ENCODE data around the gene ZMYND15.
"Not testable (repeated sequence)": the region's sequence is repeated elsewhere in the genome, so short reads cannot be mapped to it uniquely, and the experiment has no call there.

The ZMYND15 gene

GRCh38 chr17:4704991-4705390 is 34.6 kb upstream of the ZMYND15 start:
- H3K4me1 ChIP-seq (ENCODE audit: control insufficient read depth in 1 of 2, insufficient read depth in 2 of 2, low read length in 2 of 2) = peaks cover 10 to 16% of the 10 kb centered on the region in 2 donors
- peak overlapping the region in 1 of 2 donors; percentile 95 for H3K4me3 ChIP-seq (ENCODE audit: low read depth in 1 of 2, low read length in 2 of 2)
- no peaks in the 10 kb centered on the region for H3K27me3 ChIP-seq (ENCODE audit: control insufficient read depth in 1 of 2, insufficient read depth in 2 of 2, low read length in 2 of 2)
- H3K9ac ChIP-seq (ENCODE audit: low read depth in 1 of 2, low read length in 2 of 2) = no peak overlapping the region
- no peaks in the 10 kb centered on the region for H3K9me3 ChIP-seq (ENCODE audit: control insufficient read depth in 1 of 2, low read length in 2 of 2)
- no peak overlapping the region for H3K27ac ChIP-seq (ENCODE audit: low read depth, low read length)
- no peaks in the 10 kb centered on the region for H3K36me3 ChIP-seq (ENCODE audit: control insufficient read depth in 1 of 2, insufficient read depth in 2 of 2, low read length in 2 of 2)

GRCh38 chr17:4706121-4706520 is 33.5 kb upstream of the ZMYND15 start:
- Histone ChIP-seq H3K36me3 (ENCODE audit: control insufficient read depth in 1 of 2, insufficient read depth in 2 of 2, low read length in 2 of 2) (no peaks in the 10 kb centered on the region), H3K4me1 (ENCODE audit: control insufficient read depth in 1 of 2, insufficient read depth in 2 of 2, low read length in 2 of 2) (peaks cover 12 to 20% of the 10 kb centered on the region in 2 donors), H3K27me3 (ENCODE audit: control insufficient read depth in 1 of 2, insufficient read depth in 2 of 2, low read length in 2 of 2) (no peaks in the 10 kb centered on the region), H3K4me3 (ENCODE audit: low read depth in 1 of 2, low read length in 2 of 2) (no peak overlapping the region), H3K9me3 (ENCODE audit: control insufficient read depth in 1 of 2, low read length in 2 of 2) (no peaks in the 10 kb centered on the region), H3K9ac (ENCODE audit: low read depth in 1 of 2, low read length in 2 of 2) (no peak overlapping the region), H3K27ac (ENCODE audit: low read depth, low read length) (no peak overlapping the region)

- Histone ChIP-seq H3K36me3 (ENCODE audit: control insufficient read depth in 1 of 2, insufficient read depth in 2 of 2, low read length in 2 of 2) (no peaks in the 10 kb centered on the region), H3K4me3 (ENCODE audit: low read depth in 1 of 2, low read length in 2 of 2) (no peak overlapping the region), H3K9ac (ENCODE audit: low read depth in 1 of 2, low read length in 2 of 2) (no peak overlapping the region), H3K27ac (ENCODE audit: low read depth, low read length) (no peak overlapping the region), H3K27me3 (ENCODE audit: control insufficient read depth in 1 of 2, insufficient read depth in 2 of 2, low read length in 2 of 2) (no peaks in the 10 kb centered on the region), H3K4me1 (ENCODE audit: control insufficient read depth in 1 of 2, insufficient read depth in 2 of 2, low read length in 2 of 2) (peaks cover 21 to 29% of the 10 kb centered on the region in 2 donors), H3K9me3 (ENCODE audit: control insufficient read depth in 1 of 2, low read length in 2 of 2) (no peaks in the 10 kb centered on the region)
Observed at GRCh38 chr17:4708436-4708835, 31.2 kb upstream of the ZMYND15 start.

- Histone ChIP-seq H3K9ac (ENCODE audit: low read depth in 1 of 2, low read length in 2 of 2) (peak within 1 kb of the TSS; percentile 82 to 83), H3K4me3 (ENCODE audit: low read depth in 1 of 2, low read length in 2 of 2) (peak within 1 kb of the TSS; percentile 73 to 79), H3K27ac (ENCODE audit: low read depth, low read length) (peak within 1 kb of the TSS; percentile 79), H3K36me3 (ENCODE audit: control insufficient read depth in 1 of 2, insufficient read depth in 2 of 2, low read length in 2 of 2) (no peaks in the 10 kb centered on the region), H3K9me3 (ENCODE audit: control insufficient read depth in 1 of 2, low read length in 2 of 2) (no peaks in the 10 kb centered on the region), H3K27me3 (ENCODE audit: control insufficient read depth in 1 of 2, insufficient read depth in 2 of 2, low read length in 2 of 2) (no peaks in the 10 kb centered on the region), H3K4me1 (ENCODE audit: control insufficient read depth in 1 of 2, insufficient read depth in 2 of 2, low read length in 2 of 2) (peaks cover 30 to 39% of the 10 kb centered on the region in 2 donors)
Observed at GRCh38 chr17:4709794-4710692, 29.6 kb upstream of the ZMYND15 start, which contains the start of gene ARRB2. ARRB2 (plus strand) TSS chr17:4710632; CDS start chr17:4710722, 90 bp downstream.

- Histone ChIP-seq H3K9me3 (ENCODE audit: control insufficient read depth in 1 of 2, low read length in 2 of 2) (no peaks in the 10 kb centered on the region), H3K4me3 (ENCODE audit: low read depth in 1 of 2, low read length in 2 of 2) (peak overlapping the region; percentile 73 to 79), H3K36me3 (ENCODE audit: control insufficient read depth in 1 of 2, insufficient read depth in 2 of 2, low read length in 2 of 2) (peaks cover 0 to 8% of the 10 kb centered on the region in 2 donors), H3K27ac (ENCODE audit: low read depth, low read length) (peak overlapping the region; percentile 79), H3K4me1 (ENCODE audit: control insufficient read depth in 1 of 2, insufficient read depth in 2 of 2, low read length in 2 of 2) (peaks cover 30 to 48% of the 10 kb centered on the region in 2 donors), H3K27me3 (ENCODE audit: control insufficient read depth in 1 of 2, insufficient read depth in 2 of 2, low read length in 2 of 2) (no peaks in the 10 kb centered on the region), H3K9ac (ENCODE audit: low read depth in 1 of 2, low read length in 2 of 2) (peak overlapping the region; percentile 82 to 83)
Observed at GRCh38 chr17:4710693-4711634, 28.7 kb upstream of the ZMYND15 start.

GRCh38 chr17:4711661-4712181 is 27.9 kb upstream of the ZMYND15 start:
- Histone ChIP-seq H3K9me3 (ENCODE audit: control insufficient read depth in 1 of 2, low read length in 2 of 2) (no peaks in the 10 kb centered on the region), H3K36me3 (ENCODE audit: control insufficient read depth in 1 of 2, insufficient read depth in 2 of 2, low read length in 2 of 2) (peaks cover 0 to 12% of the 10 kb centered on the region in 2 donors), H3K4me1 (ENCODE audit: control insufficient read depth in 1 of 2, insufficient read depth in 2 of 2, low read length in 2 of 2) (peaks cover 30 to 51% of the 10 kb centered on the region in 2 donors), H3K9ac (ENCODE audit: low read depth in 1 of 2, low read length in 2 of 2) (peak overlapping the region; percentile 82 to 83), H3K27ac (ENCODE audit: low read depth, low read length) (peak overlapping the region; percentile 51), H3K27me3 (ENCODE audit: control insufficient read depth in 1 of 2, insufficient read depth in 2 of 2, low read length in 2 of 2) (no peaks in the 10 kb centered on the region), H3K4me3 (ENCODE audit: low read depth in 1 of 2, low read length in 2 of 2) (peak overlapping the region; percentile 73 to 79)

GRCh38 chr17:4712526-4712925 is 27.1 kb upstream of the ZMYND15 start:
- H3K27ac ChIP-seq (ENCODE audit: low read depth, low read length) = peak overlapping the region; percentile 51
- H3K27me3 ChIP-seq (ENCODE audit: control insufficient read depth in 1 of 2, insufficient read depth in 2 of 2, low read length in 2 of 2) = no peaks in the 10 kb centered on the region
- no peaks in the 10 kb centered on the region for H3K9me3 ChIP-seq (ENCODE audit: control insufficient read depth in 1 of 2, low read length in 2 of 2)
- peaks cover 30 to 55% of the 10 kb centered on the region in 2 donors for H3K4me1 ChIP-seq (ENCODE audit: control insufficient read depth in 1 of 2, insufficient read depth in 2 of 2, low read length in 2 of 2)
- H3K4me3 ChIP-seq (ENCODE audit: low read depth in 1 of 2, low read length in 2 of 2) = peak overlapping the region; percentile 73 to 79
- H3K9ac ChIP-seq (ENCODE audit: low read depth in 1 of 2, low read length in 2 of 2) = peak overlapping the region; percentile 22 to 82
- H3K36me3 ChIP-seq (ENCODE audit: control insufficient read depth in 1 of 2, insufficient read depth in 2 of 2, low read length in 2 of 2) = peaks cover 5 to 20% of the 10 kb centered on the region in 2 donors

- not testable (repeated sequence) for H3K4me3 ChIP-seq (ENCODE audit: low read depth in 1 of 2, low read length in 2 of 2); H3K27ac ChIP-seq (ENCODE audit: low read depth, low read length); H3K9me3 ChIP-seq (ENCODE audit: control insufficient read depth in 1 of 2, low read length in 2 of 2); H3K27me3 ChIP-seq (ENCODE audit: control insufficient read depth in 1 of 2, insufficient read depth in 2 of 2, low read length in 2 of 2); H3K9ac ChIP-seq (ENCODE audit: low read depth in 1 of 2, low read length in 2 of 2)
- Histone ChIP-seq H3K4me1 (ENCODE audit: control insufficient read depth in 1 of 2, insufficient read depth in 2 of 2, low read length in 2 of 2) (peaks cover 36 to 58% of the 10 kb centered on the region in 2 donors), H3K36me3 (ENCODE audit: control insufficient read depth in 1 of 2, insufficient read depth in 2 of 2, low read length in 2 of 2) (peaks cover 7 to 38% of the 10 kb centered on the region in 2 donors)
Observed at GRCh38 chr17:4714340-4715062, 25.1 kb upstream of the ZMYND15 start.

- Histone ChIP-seq H3K27ac (ENCODE audit: low read depth, low read length) (no peak overlapping the region), H3K9me3 (ENCODE audit: control insufficient read depth in 1 of 2, low read length in 2 of 2) (no peaks in the 10 kb centered on the region), H3K9ac (ENCODE audit: low read depth in 1 of 2, low read length in 2 of 2) (no peak overlapping the region), H3K27me3 (ENCODE audit: control insufficient read depth in 1 of 2, insufficient read depth in 2 of 2, low read length in 2 of 2) (no peaks in the 10 kb centered on the region), H3K4me1 (ENCODE audit: control insufficient read depth in 1 of 2, insufficient read depth in 2 of 2, low read length in 2 of 2) (peaks cover 40 to 61% of the 10 kb centered on the region in 2 donors), H3K36me3 (ENCODE audit: control insufficient read depth in 1 of 2, insufficient read depth in 2 of 2, low read length in 2 of 2) (peaks cover 7 to 45% of the 10 kb centered on the region in 2 donors), H3K4me3 (ENCODE audit: low read depth in 1 of 2, low read length in 2 of 2) (peak overlapping the region in 1 of 2 donors; percentile 16)
Observed at GRCh38 chr17:4715063-4715744, 24.4 kb upstream of the ZMYND15 start.

Data from duodenal mucosa (tissue), 2 donors.